ENCODE measurements around the gene LLGL1.

- TF ChIP-seq CTCF (IDR thresholded peaks at IDR 0.05), result no peak
- no peak for TF ChIP-seq EZH2 (IDR thresholded peaks at IDR 0.05)
Observed at GRCh38 chr17:18227635-18228034, 2.2 kb downstream of the LLGL1 start.
